Omental fat pad (tissue), 4 donors: ENCODE results near the gene UBE3D. TPM values are rescaled to one million over a fixed set of nuclear protein-coding genes. Genes with fewer than 3 reads are reported as not detected.

Experiments used
- ATAC-seq: fragments of 150-250 bp; one replicate; pipeline ENCODE4 v1.9.1; 2016; ENCODE audit warnings: mild to moderate bottlenecking, moderate library complexity; ENCODE audit not compliant: low FRiP score
- DNase-seq: peaks from one replicate; pipeline ENCODE4 v3.0.0-alpha.2; 2019; ENCODE audit warnings: low spot score
- CTCF ChIP-seq, 3 donors: fragments of 450-650 bp; IDR thresholded peaks; one replicate each; pipeline ENCODE4 v1.5.1; 2016 to 2017; ENCODE audit warnings: antibody characterized with exemption in 3 of 3, mild to moderate bottlenecking in 3 of 3, moderate library complexity in 2 of 3
- total RNA-seq, 4 donors: library from RNA; depleted of rRNA; stranded (reverse); fragments of >200 nt; gene quantifications; one replicate each; pipeline ENCODE4 v1.1.0, GENCODE V29; 2016

Gene UBE3D
- total RNA-seq, 4 donors from 2014 or later, result 6.1 to 17.5 (median 7.5) TPM

- no peak for TF ChIP-seq CTCF (IDR thresholded peaks at IDR 0.05)
- peak; percentile 89 for ATAC-seq
- DNase-seq, result no peak
Measured at GRCh38 chr6:83057705-83058321, 7.8 kb downstream of the UBE3D start.

- ATAC-seq (no peak), DNase-seq (no peak)
- TF ChIP-seq CTCF (IDR thresholded peaks at IDR 0.05), result peak in 1 of 3 donors; percentile 82
Measured at GRCh38 chr6:83055366-83055964, 10.2 kb downstream of the UBE3D start.

- DNase-seq, result no peak
- no peak for TF ChIP-seq CTCF (IDR thresholded peaks at IDR 0.05)
- ATAC-seq, result no peak
Measured at GRCh38 chr6:83053678-83054077, 12.0 kb downstream of the UBE3D start.

GRCh38 chr6:83051377-83052172, 14.1 kb downstream of the UBE3D start:
- no peak for ATAC-seq
- TF ChIP-seq CTCF (IDR thresholded peaks at IDR 0.05), result no peak
- no peak for DNase-seq

- DNase-seq (no peak), ATAC-seq (no peak)
- TF ChIP-seq CTCF (IDR thresholded peaks at IDR 0.05), result no peak
Measured at GRCh38 chr6:83047065-83047754, 18.4 kb downstream of the UBE3D start.

- ATAC-seq (no peak), DNase-seq (no peak)
- no peak for TF ChIP-seq CTCF (IDR thresholded peaks at IDR 0.05)
Measured at GRCh38 chr6:83044091-83044768, 21.4 kb downstream of the UBE3D start.
